ENCODE data around the gene ZNF557.

- TF ChIP-seq, protein P1, sequence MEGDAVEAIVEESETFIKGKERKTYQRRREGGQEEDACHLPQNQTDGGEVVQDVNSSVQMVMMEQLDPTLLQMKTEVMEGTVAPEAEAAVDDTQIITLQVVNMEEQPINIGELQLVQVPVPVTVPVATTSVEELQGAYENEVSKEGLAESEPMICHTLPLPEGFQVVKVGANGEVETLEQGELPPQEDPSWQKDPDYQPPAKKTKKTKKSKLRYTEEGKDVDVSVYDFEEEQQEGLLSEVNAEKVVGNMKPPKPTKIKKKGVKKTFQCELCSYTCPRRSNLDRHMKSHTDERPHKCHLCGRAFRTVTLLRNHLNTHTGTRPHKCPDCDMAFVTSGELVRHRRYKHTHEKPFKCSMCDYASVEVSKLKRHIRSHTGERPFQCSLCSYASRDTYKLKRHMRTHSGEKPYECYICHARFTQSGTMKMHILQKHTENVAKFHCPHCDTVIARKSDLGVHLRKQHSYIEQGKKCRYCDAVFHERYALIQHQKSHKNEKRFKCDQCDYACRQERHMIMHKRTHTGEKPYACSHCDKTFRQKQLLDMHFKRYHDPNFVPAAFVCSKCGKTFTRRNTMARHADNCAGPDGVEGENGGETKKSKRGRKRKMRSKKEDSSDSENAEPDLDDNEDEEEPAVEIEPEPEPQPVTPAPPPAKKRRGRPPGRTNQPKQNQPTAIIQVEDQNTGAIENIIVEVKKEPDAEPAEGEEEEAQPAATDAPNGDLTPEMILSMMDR (IDR thresholded peaks at IDR 0.05) = no peak
- TF ChIP-seq POLR2A (IDR thresholded peaks at IDR 0.05) = no peak
- TF ChIP-seq POLR2AphosphoS5 (IDR thresholded peaks at IDR 0.05) = no peak
- no peak for TF ChIP-seq EP300 (IDR thresholded peaks at IDR 0.05)
Measured at GRCh38 chr19:7119582-7119981, 50.1 kb downstream of the ZNF557 start.

All from gastroesophageal sphincter (tissue), 3 donors.